GM13977 (cell line): Measurements from ENCODE around the gene GSK3A.

Experiments used
- DNase-seq: peaks from one replicate; pipeline ENCODE4 v3.0.0; 2012; ENCODE audit warnings: low spot score
- in situ Hi-C: fragments of 300-500 bp; cut with MboI; formaldehyde crosslinking; loops from one replicate; pipeline ENCODE4 v1.12.0; 2022; ENCODE audit warnings: low sequenced_read_pairs, low pct_unique_long_range_greater_than_20kb, mixed read lengths, inconsistent platforms; ENCODE audit not compliant: unreplicated experiment
- TF ChIP-seq, protein P1 (sequence below): IDR thresholded peaks from 2 replicates; pipeline ENCODE4 v1.5.1; 2012; ENCODE audit warnings: mild to moderate bottlenecking, control low read depth; ENCODE audit not compliant: insufficient read depth; ENCODE audit errors: extremely low read depth, missing control alignments

GSK3A gene

GRCh38 chr19:42247640-42248199 is 5.3 kb upstream of the GSK3A start:
- TF ChIP-seq, protein P1, sequence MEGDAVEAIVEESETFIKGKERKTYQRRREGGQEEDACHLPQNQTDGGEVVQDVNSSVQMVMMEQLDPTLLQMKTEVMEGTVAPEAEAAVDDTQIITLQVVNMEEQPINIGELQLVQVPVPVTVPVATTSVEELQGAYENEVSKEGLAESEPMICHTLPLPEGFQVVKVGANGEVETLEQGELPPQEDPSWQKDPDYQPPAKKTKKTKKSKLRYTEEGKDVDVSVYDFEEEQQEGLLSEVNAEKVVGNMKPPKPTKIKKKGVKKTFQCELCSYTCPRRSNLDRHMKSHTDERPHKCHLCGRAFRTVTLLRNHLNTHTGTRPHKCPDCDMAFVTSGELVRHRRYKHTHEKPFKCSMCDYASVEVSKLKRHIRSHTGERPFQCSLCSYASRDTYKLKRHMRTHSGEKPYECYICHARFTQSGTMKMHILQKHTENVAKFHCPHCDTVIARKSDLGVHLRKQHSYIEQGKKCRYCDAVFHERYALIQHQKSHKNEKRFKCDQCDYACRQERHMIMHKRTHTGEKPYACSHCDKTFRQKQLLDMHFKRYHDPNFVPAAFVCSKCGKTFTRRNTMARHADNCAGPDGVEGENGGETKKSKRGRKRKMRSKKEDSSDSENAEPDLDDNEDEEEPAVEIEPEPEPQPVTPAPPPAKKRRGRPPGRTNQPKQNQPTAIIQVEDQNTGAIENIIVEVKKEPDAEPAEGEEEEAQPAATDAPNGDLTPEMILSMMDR: no peak
- DNase-seq: no peak
- in situ Hi-C loops: no loop called here

DNA sequence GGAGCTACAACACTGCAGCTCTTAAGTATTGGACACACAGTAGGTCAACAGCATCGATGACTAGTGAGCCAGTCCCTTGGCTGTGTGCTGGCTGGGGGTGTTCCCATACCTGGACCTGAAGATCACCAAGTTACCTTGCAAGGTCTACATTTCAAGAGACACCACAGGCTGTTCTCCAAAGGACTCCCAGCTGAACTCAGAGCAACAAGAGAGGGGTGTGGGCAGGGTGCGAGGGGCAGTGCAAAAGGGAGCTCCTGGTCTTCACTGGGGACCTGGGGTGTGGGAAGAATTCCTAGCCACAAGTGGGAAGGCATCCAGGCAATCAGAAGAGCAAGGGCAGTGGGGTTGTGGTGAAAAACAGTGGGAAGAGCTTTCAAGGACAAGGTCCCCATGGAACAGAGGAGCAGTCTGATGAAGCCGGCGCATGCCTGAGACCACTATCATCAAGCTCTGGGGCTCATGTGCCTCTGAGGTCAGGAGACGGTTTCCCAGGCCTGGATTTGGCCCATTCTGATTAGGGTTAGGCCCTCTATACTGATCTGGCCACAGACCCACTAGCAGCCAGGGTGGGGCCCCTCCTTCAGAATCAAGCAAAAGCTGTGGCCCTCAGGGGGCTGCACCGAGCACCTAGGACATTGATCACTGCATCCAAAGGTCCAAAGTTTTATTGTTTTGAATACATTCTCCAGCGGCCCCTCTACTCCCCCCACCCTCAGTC is 4.7 kb upstream of the GSK3A start:
- in situ Hi-C loops: no loop called here
- TF ChIP-seq, protein P1: no peak
- no peak for DNase-seq

DNA sequence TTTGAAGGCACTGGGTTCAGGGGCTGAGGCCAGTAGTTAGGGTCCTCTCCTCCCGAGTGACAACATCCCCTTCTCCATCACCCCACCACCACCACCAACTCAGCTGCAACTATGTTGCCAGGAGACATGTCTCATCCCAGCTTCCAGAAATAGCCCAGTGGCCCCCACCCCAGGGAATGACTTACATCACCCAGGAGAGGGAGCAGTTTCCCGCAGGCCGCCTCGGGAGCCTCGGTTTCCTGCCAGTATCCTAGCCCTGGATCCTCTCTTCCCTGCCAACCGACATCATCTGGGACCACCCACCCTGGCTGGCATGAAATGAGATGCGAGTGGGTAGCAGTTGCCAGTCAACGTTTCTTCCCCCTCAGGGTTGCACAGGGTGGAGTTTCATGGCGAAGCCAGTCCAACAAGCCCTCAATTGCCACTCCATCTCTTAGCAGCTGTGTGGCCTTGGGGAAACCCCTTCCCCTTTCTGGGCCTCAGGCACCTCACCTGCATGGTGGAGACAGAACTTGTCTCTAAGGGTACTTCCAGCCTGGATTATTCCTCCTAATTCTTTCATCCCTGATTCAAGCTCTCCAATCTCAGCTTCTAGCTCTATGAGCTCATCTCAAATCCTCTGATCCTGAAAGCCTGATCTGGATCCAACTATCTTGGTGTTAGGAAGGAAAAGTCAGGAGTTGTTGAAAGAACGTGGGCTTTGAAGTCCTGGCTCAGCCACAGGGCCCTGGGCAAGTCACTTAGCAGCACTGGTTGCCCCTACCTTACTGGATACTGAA is 3.9 kb upstream of the GSK3A start:
- TF ChIP-seq, protein P1: no peak
- DNase-seq: no peak
- in situ Hi-C loops: no loop called here

DNA sequence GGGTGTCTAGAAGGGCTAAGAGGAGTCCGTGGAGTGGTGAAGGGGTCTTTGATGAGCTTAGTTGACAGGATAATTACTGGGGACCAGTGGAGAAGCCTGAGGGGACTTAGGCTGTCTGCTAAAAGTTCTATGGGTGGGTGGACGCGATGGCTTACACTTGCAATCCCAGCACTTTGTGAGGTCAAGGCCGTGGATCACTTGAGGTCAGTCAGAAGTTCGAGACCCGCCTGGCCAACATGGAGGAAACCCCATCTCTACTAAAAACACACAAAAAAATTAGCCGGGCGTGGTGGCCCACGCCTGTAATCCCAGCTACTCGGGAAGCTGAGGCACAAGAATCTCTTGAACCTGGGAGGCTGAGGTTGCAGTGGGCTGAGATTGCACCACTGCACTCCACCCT is 2.8 kb upstream of the GSK3A start:
- no peak for DNase-seq
- in situ Hi-C loops: no loop called here
- TF ChIP-seq, protein P1: no peak

GRCh38 chr19:42244347-42245220 is 2.2 kb upstream of the GSK3A start:
- DNase-seq: peak; percentile 92
- TF ChIP-seq, protein P1: peak; percentile 60
- in situ Hi-C loops: no loop called here

GRCh38 chr19:42242069-42242511 is 312 bp downstream of the GSK3A start:
- in situ Hi-C loops: no loop called here
- no peak for DNase-seq
- TF ChIP-seq, protein P1: no peak
